Aorta (tissue), 5 donors: Measurements from ENCODE around the gene KCNJ12. TPM values are rescaled to one million over a fixed set of nuclear protein-coding genes. Genes with fewer than 3 reads are reported as not detected.
"Not testable (repeated sequence)": the region's sequence is repeated elsewhere in the genome, so short reads cannot be mapped to it uniquely, and the experiment has no call there.

Source experiments
- ATAC-seq: fragments of 200-7000 bp; cut with Tn5 transposase; one replicate; pipeline ENCODE4 v1.9.1; 2022; ENCODE audit warnings: moderate library complexity; ENCODE audit not compliant: low FRiP score
- DNase-seq, 2 donors: peaks; one replicate each; pipeline ENCODE4 v3.0.0-alpha.2; 2020
- H3K27ac ChIP-seq, 2 donors: one replicate each; pipeline ENCODE4 v1.5.1; 2013; ENCODE audit warnings: low read length in 2 of 2, mild to moderate bottlenecking in 2 of 2, moderate library complexity in 2 of 2, control low read depth in 1 of 2, inconsistent platforms in 1 of 2, low read depth in 1 of 2
- H3K27me3 ChIP-seq, 2 donors: one replicate each; pipeline ENCODE4 v1.6.1; 2013; ENCODE audit warnings: control low read depth in 1 of 2, low read length in 1 of 2, mild to moderate bottlenecking in 1 of 2, moderate library complexity in 1 of 2; ENCODE audit not compliant: insufficient read depth in 2 of 2, control insufficient read depth in 1 of 2
- H3K36me3 ChIP-seq, 2 donors: one replicate each; pipeline ENCODE4 v1.6.1; 2013; ENCODE audit warnings: control low read depth in 1 of 2, low read length in 1 of 2, mild to moderate bottlenecking in 1 of 2; ENCODE audit not compliant: insufficient read depth in 2 of 2, control insufficient read depth in 1 of 2
- H3K4me1 ChIP-seq, 2 donors: one replicate each; pipeline ENCODE4 v1.6.1; 2013; ENCODE audit warnings: low read length in 2 of 2, control low read depth in 1 of 2, mild to moderate bottlenecking in 1 of 2, moderate library complexity in 1 of 2; ENCODE audit not compliant: insufficient read depth in 2 of 2, control insufficient read depth in 1 of 2
- H3K4me3 ChIP-seq, 2 donors: one replicate each; pipeline ENCODE4 v1.5.1; 2013; ENCODE audit warnings: low read length in 2 of 2, control low read depth in 1 of 2, mild to moderate bottlenecking in 1 of 2
- H3K9me3 ChIP-seq: one replicate; pipeline ENCODE4 v1.6.1; 2013; ENCODE audit warnings: mild to moderate bottlenecking, low read length; ENCODE audit not compliant: control insufficient read depth
- WGBS, 2 donors: extraction: QIAGEN DNeasy Blood & Tissue Kit; methylation state at CpG; one replicate each; pipeline ENCODE4 v1.1.7; 2013; 5-methylcytosine and 5-hydroxymethylcytosine counted together
- intact Hi-C, 2 donors: fragments of 100-400 bp; cut with DNase I; formaldehyde crosslinking; loops; one replicate each; pipeline versions ENCODE4 v1.14.2 to v1.15.0; 2022
- polyA plus RNA-seq, 2 donors: library from polyadenylated mRNA; stranded (reverse); fragments of 200-250 nt; gene quantifications; one replicate each; pipeline ENCODE4 v1.2.3, GENCODE V29; 2013
- total RNA-seq, 2 donors: library from RNA; stranded (reverse); fragmentation: NEBNext Ultra II Directional; extraction: Animal tissue kit (Norgen Biotek cat#: 25700); gene quantifications; one replicate each; pipeline ENCODE4 v1.2.1, GENCODE V29; 2021
- donor health status: healthy with polysubstance abuse.
- donor health status: Bipolar disorder and iron deficiency.
- donor health status: DM: no; HTN: no; CAD: no.
- donor health status: DM: no; HTN: no; CAD: no.
- donor health status: DM: yes; HTN: yes; CAD: no.

KCNJ12 gene
- total and polyA plus RNA-seq, 4 donors: 0.13 to 4.0 (median 2.9) TPM; not detected in 1

DNA sequence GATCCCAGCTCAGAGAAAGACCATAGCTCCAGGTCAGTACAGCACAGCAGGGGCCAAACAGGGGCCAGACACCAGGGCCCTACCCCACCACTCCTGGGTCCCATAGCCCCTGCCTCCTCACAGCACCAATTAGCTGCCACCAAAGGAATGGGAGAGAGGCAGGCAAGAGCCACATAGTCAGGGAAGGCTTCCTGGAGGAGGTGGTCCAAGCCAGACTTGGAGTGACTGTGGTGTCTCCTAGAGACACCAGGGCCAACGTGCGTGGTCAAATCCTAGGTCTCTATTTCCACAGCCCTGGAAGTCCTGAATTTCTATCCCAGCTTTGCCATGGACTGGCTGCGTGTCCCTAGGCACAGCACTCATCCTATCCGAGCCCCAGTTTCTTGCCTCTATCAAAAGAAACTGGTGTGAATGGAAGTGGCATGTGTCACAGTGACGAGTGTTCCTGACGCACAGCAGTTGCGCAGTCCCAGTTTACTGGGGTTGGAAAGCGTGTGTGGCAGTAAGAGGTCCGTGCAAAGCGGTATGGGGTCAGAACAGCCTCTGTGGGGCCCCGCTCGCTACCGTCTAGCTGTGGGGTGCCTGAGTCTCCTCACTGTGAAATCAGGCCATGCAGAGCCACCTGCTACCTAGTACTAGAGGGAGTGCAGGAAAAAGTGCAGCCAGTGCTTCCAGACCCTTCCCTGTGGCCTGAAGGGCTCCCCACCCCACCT, 23.5 kb downstream of the KCNJ12 start:
- ATAC-seq: no peak
- intact Hi-C loops: loop anchor here (5.0 kb wide), 1 partner anchor 288 kb away; no protein-coding TSS in a partner anchor
- H3K4me1 ChIP-seq: no peaks in the 10 kb centered on the region
- H3K27me3 ChIP-seq: no peaks in the 10 kb centered on the region
- no peaks in the 10 kb centered on the region for H3K9me3 ChIP-seq
- no peak overlapping the region for H3K27ac ChIP-seq
- no peak for DNase-seq
- no peak overlapping the region for H3K4me3 ChIP-seq
- no peaks in the 10 kb centered on the region for H3K36me3 ChIP-seq
- WGBS, 2 donors: 95 to 97% methylated on average over 11 to 13 of the region's 13 CpGs

DNA sequence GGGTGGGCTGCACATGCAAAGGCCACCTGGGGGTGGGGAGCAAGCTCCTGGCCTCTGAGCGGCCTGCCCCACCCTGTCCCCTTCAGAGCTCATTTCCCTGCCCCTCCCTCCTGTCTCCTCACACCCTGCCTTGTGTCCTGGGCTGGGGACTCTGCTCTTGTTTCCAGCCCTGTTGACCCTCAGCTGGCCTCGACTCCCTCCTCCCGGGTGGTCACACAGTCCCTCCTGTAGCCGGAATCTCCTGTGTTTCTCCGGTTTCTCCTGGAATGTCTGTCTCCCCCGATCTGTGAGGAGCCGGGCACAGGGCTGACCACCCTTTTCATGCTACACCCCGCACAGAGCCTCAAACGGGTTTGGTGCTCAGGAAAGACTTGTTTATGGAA, 24.0 kb downstream of the KCNJ12 start:
- DNase-seq, H3K4me1 ChIP-seq, H3K27ac ChIP-seq, H3K27me3 ChIP-seq, ATAC-seq, H3K36me3 ChIP-seq, H3K9me3 ChIP-seq, H3K4me3 ChIP-seq: not testable (repeated sequence)
- intact Hi-C loops: loop anchor here (5.0 kb wide), 1 partner anchor 287 kb away; no protein-coding TSS in a partner anchor
- WGBS, 2 donors: 81 to 88% methylated on average over 7 to 9 of the region's 9 CpGs

GRCh38 chr17:21400816-21401593, 24.8 kb downstream of the KCNJ12 start:
- Histone ChIP-seq H3K9me3 (no peaks in the 10 kb centered on the region), H3K27me3 (no peaks in the 10 kb centered on the region), H3K27ac (no peak overlapping the region), H3K4me1 (no peaks in the 10 kb centered on the region), H3K36me3 (no peaks in the 10 kb centered on the region), H3K4me3 (no peak overlapping the region)
- 85 to 87% methylated on average over 15 of the region's 15 CpGs for WGBS, 2 donors
- intact Hi-C loops: loop anchor here (5.0 kb wide), 1 partner anchor 286 kb away; no protein-coding TSS in a partner anchor
- DNase-seq (no peak), ATAC-seq (no peak)

- 27 to 33% methylated on average over 8 of the region's 8 CpGs for WGBS, 2 donors
- not testable (repeated sequence) for H3K27ac ChIP-seq
- peak; percentile 87 for ATAC-seq
These were observed 26.0 kb downstream of the KCNJ12 start for GRCh38 chr17:21402166-21402571.

GRCh38 chr17:21402926-21403325, 26.8 kb downstream of the KCNJ12 start:
- intact Hi-C loops: loop anchor here (5.0 kb wide), 1 partner anchor 284 kb away; no protein-coding TSS in a partner anchor
- H3K4me3 ChIP-seq, H3K4me1 ChIP-seq, H3K9me3 ChIP-seq, H3K36me3 ChIP-seq, DNase-seq, H3K27ac ChIP-seq, ATAC-seq, H3K27me3 ChIP-seq: not testable (repeated sequence)
- WGBS, 2 donors: 87 to 90% methylated on average over 2 to 3 of the region's 3 CpGs

More at GRCh38 chr17:21402166-21402571, 26.0 kb downstream of the KCNJ12 start:
- H3K36me3 ChIP-seq, H3K4me1 ChIP-seq, H3K9me3 ChIP-seq, H3K27me3 ChIP-seq, H3K4me3 ChIP-seq: not testable (repeated sequence)
- peak; percentile 92 to 95 for DNase-seq
- intact Hi-C loops: loop anchor here (5.0 kb wide), 1 partner anchor 285 kb away; no protein-coding TSS in a partner anchor

DNA sequence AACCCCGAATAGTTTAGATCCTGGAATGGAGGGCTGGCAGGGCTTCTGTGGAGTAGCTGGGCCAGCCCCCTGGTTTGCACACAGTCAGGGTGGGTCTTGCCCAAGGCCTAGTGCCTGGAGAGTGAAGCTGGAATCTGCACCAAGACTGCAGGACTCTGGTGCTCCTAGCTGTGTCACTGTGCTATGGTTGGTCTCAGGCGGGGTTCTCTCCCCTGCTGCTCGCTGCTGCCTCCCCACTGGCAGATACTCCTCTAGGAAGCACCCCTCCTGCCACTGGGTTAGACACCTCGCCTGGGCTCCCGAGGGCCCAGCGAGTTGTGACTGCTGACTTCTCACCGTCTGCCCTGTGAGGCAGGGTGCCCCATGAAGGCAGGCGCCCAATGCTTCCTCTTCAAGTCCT, 27.9 kb downstream of the KCNJ12 start:
- not testable (repeated sequence) for H3K36me3 ChIP-seq, H3K4me3 ChIP-seq, H3K27ac ChIP-seq, H3K27me3 ChIP-seq, H3K4me1 ChIP-seq, ATAC-seq, DNase-seq, H3K9me3 ChIP-seq
- intact Hi-C loops: loop anchor here (5.0 kb wide), 1 partner anchor 283 kb away; no protein-coding TSS in a partner anchor
- 87% methylated on average over 8 of the region's 8 CpGs for WGBS, 2 donors

DNA sequence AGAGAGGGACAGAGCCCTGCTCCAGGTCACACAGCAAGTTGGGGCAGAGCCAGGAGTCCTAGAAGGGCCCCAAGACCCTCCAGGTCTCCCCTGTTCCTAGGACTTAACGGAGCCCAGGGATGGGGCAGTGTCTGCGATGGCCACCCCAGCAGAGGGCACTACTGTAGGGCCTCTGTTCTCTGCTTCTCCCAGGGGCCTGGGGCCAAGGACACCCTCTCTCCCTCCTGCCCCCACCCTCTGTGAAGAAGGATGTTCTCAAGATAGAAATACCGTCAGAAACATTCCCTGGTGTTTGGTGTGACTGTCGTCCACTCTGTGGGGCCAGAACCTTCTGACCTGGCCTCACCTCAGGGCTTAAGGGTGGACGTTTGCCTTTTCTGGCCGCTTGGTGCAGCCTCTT, 28.4 kb downstream of the KCNJ12 start:
- not testable (repeated sequence) for H3K4me1 ChIP-seq, H3K27ac ChIP-seq, H3K9me3 ChIP-seq, ATAC-seq, H3K27me3 ChIP-seq, H3K4me3 ChIP-seq, H3K36me3 ChIP-seq, DNase-seq
- intact Hi-C loops: loop anchor here (5.0 kb wide), 1 partner anchor 283 kb away; no protein-coding TSS in a partner anchor
- 76 to 80% methylated on average over 6 of the region's 6 CpGs for WGBS, 2 donors

GRCh38 chr17:21404956-21405731, 29.0 kb downstream of the KCNJ12 start:
- not testable (repeated sequence) for H3K4me3 ChIP-seq, H3K9me3 ChIP-seq, H3K36me3 ChIP-seq, H3K4me1 ChIP-seq, H3K27ac ChIP-seq, H3K27me3 ChIP-seq, DNase-seq
- ATAC-seq: peak; percentile 14
- 66 to 78% methylated on average over 18 to 26 of the region's 26 CpGs for WGBS, 2 donors
- intact Hi-C loops: loop anchor here (5.0 kb wide), 1 partner anchor 282 kb away; no protein-coding TSS in a partner anchor
